Measurements from ENCODE around the gene SLC9A1.
"Not testable (repeated sequence)": the region's sequence is repeated elsewhere in the genome, so short reads cannot be mapped to it uniquely, and the experiment has no call there.

SLC9A1 gene

GRCh38 chr1:27179979-27180378 lies 25.1 kb upstream of the SLC9A1 start:
- TF ChIP-seq, protein P1, sequence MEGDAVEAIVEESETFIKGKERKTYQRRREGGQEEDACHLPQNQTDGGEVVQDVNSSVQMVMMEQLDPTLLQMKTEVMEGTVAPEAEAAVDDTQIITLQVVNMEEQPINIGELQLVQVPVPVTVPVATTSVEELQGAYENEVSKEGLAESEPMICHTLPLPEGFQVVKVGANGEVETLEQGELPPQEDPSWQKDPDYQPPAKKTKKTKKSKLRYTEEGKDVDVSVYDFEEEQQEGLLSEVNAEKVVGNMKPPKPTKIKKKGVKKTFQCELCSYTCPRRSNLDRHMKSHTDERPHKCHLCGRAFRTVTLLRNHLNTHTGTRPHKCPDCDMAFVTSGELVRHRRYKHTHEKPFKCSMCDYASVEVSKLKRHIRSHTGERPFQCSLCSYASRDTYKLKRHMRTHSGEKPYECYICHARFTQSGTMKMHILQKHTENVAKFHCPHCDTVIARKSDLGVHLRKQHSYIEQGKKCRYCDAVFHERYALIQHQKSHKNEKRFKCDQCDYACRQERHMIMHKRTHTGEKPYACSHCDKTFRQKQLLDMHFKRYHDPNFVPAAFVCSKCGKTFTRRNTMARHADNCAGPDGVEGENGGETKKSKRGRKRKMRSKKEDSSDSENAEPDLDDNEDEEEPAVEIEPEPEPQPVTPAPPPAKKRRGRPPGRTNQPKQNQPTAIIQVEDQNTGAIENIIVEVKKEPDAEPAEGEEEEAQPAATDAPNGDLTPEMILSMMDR (IDR thresholded peaks at IDR 0.05), result no peak
- Histone ChIP-seq H3K4me3 (ENCODE audit: low read depth in 1 of 2, low read length in 1 of 2) (no peak overlapping the region), H3K27ac (no peak overlapping the region)

DNA sequence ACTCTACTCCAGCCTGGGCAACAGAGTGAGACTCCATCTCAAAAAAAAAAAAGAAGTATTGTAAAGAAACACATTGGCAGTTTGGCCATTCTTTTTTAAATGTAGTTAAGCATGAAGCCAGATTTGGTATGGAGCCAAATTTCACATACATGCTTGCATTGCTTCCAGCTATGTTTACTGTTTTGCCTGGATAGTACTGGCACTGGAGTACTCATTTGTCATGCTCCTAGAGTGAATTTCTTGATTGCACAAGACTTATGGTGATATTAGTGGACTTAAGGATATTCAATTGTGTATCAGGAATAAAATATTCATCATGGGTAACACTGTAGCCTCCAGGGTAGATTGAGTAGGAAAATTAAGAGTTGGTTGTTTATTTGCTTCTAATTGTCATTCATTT lies 24.5 kb upstream of the SLC9A1 start:
- H3K9me3 ChIP-seq, result peaks cover 6% of the 10 kb centered on the region
- TF ChIP-seq, protein P1 (IDR thresholded peaks at IDR 0.05), result no peak
- H3K4me1 ChIP-seq (ENCODE audit: control insufficient read depth in 1 of 2, insufficient read depth in 1 of 2, low read depth in 1 of 2, low read length in 1 of 2), result no peaks in the 10 kb centered on the region

More at GRCh38 chr1:27179979-27180378, 25.1 kb upstream of the SLC9A1 start:
- no peaks in the 10 kb centered on the region for H3K27me3 ChIP-seq
- H3K9me3 ChIP-seq, result peaks cover 6% of the 10 kb centered on the region
- H3K36me3 ChIP-seq, result no peaks in the 10 kb centered on the region
- H3K4me1 ChIP-seq (ENCODE audit: control insufficient read depth in 1 of 2, insufficient read depth in 1 of 2, low read depth in 1 of 2, low read length in 1 of 2), result no peaks in the 10 kb centered on the region

GRCh38 chr1:27176954-27177353 lies 22.0 kb upstream of the SLC9A1 start:
- Histone ChIP-seq H3K27ac (no peak overlapping the region), H3K4me1 (ENCODE audit: control insufficient read depth in 1 of 2, insufficient read depth in 1 of 2, low read depth in 1 of 2, low read length in 1 of 2) (no peaks in the 10 kb centered on the region), H3K9me3 (peaks cover under 1% of the 10 kb centered on the region), H3K4me3 (ENCODE audit: low read depth in 1 of 2, low read length in 1 of 2) (no peak overlapping the region), H3K36me3 (no peaks in the 10 kb centered on the region), H3K27me3 (no peaks in the 10 kb centered on the region)
- TF ChIP-seq, protein P1 (IDR thresholded peaks at IDR 0.05), result no peak

More for the DNA sequence above, 24.5 kb upstream of the SLC9A1 start:
- Histone ChIP-seq H3K27ac (no peak overlapping the region), H3K27me3 (no peaks in the 10 kb centered on the region), H3K4me3 (ENCODE audit: low read depth in 1 of 2, low read length in 1 of 2) (no peak overlapping the region), H3K36me3 (no peaks in the 10 kb centered on the region)

GRCh38 chr1:27176323-27176722 lies 21.4 kb upstream of the SLC9A1 start:
- TF ChIP-seq, protein P1 (IDR thresholded peaks at IDR 0.05), result no peak
- Histone ChIP-seq H3K36me3 (no peaks in the 10 kb centered on the region), H3K27ac (no peak overlapping the region), H3K9me3 (no peaks in the 10 kb centered on the region), H3K4me3 (ENCODE audit: low read depth in 1 of 2, low read length in 1 of 2) (no peak overlapping the region), H3K27me3 (no peaks in the 10 kb centered on the region), H3K4me1 (ENCODE audit: control insufficient read depth in 1 of 2, insufficient read depth in 1 of 2, low read depth in 1 of 2, low read length in 1 of 2) (no peaks in the 10 kb centered on the region)

GRCh38 chr1:27172992-27173391 lies 18.1 kb upstream of the SLC9A1 start:
- H3K36me3 ChIP-seq; H3K9me3 ChIP-seq; H3K4me1 ChIP-seq (ENCODE audit: control insufficient read depth in 1 of 2, insufficient read depth in 1 of 2, low read depth in 1 of 2, low read length in 1 of 2); H3K4me3 ChIP-seq (ENCODE audit: low read depth in 1 of 2, low read length in 1 of 2); H3K27me3 ChIP-seq; H3K27ac ChIP-seq: not testable (repeated sequence)

GRCh38 chr1:27166929-27167328 lies 12.0 kb upstream of the SLC9A1 start:
- Histone ChIP-seq H3K27ac (no peak overlapping the region), H3K27me3 (no peaks in the 10 kb centered on the region), H3K4me3 (ENCODE audit: low read depth in 1 of 2, low read length in 1 of 2) (no peak overlapping the region), H3K4me1 (ENCODE audit: control insufficient read depth in 1 of 2, insufficient read depth in 1 of 2, low read depth in 1 of 2, low read length in 1 of 2) (peaks cover 4 to 5% of the 10 kb centered on the region in 2 experiments), H3K36me3 (no peaks in the 10 kb centered on the region), H3K9me3 (no peaks in the 10 kb centered on the region)
- TF ChIP-seq, protein P1 (IDR thresholded peaks at IDR 0.05), result no peak

All from neutrophil (primary cell).